ENCODE data around the gene KCNIP1.

Gene KCNIP1

GRCh38 chr5:170651604-170652277, 147.9 kb downstream of the KCNIP1 start:
- no peak for DNase-seq

DNA sequence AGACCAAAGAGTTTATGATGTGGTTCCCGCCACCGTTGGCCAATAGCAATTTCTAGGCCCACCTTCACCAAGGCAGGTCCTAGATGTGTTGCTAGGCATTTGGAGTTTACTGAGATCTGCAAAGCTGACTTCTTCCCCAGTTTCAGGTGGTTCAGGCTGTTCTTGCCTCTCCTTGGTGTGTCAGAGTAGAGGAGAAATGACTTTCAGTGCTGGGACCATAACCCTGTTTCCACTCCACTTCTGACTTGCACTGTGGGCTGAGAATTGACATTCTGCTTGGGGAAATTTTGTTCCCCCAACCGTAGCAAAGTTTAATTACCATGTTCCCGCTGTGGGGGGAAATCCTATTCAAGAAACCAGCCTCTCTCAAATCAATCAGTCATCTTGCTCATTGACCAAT, 151.7 kb downstream of the KCNIP1 start:
- DNase-seq = no peak

GRCh38 chr5:170655920-170656319, 152.1 kb downstream of the KCNIP1 start:
- DNase-seq = no peak

DNA sequence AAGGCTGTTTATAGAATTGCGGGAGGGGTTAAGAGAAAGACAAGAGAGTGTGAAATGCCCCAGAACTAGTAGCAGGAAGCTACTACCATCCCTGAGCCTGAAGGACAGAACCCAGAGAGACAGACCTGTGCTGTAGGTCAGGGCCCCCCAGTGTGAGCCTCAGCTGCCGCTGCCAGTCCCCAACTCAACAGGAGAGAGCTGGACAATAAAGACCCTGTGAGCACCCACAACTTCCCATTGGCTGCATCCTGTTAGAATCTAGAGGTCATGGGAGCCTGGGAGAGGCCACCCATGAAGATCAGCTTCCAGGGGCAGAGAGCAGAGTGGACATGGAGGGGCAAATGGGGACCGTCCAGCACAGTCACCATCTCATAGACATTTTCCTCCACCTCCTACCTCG, 152.5 kb downstream of the KCNIP1 start:
- DNase-seq = no peak

GRCh38 chr5:170660531-170660930, 156.7 kb downstream of the KCNIP1 start:
- DNase-seq = no peak

GRCh38 chr5:170662966-170663365, 159.1 kb downstream of the KCNIP1 start:
- no peak for DNase-seq

DNA sequence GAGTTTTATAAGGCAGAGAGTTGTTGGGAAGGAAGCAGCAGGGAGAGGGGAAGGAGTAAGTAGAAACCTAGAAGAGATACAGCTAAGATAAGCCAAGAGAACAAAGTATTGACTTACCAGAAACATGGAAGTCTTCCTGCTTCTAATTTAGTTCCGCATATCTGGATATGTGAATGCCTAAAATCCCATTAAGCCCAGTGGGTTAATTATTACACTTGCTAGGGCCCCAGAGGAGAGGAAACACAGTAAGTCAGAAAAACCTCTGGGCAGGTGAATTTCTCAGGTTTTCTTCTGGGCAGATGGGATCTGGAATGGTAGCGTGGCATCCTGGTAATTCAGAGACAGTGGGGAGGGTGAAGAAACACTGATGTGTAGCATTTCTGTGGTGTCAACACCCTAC, 175.0 kb downstream of the KCNIP1 start:
- no peak for DNase-seq

- DNase-seq = no peak
These were observed 177.2 kb downstream of the KCNIP1 start for GRCh38 chr5:170681013-170681433.

- no peak for DNase-seq
These were observed 187.8 kb downstream of the KCNIP1 start for GRCh38 chr5:170691657-170692056.

DNA sequence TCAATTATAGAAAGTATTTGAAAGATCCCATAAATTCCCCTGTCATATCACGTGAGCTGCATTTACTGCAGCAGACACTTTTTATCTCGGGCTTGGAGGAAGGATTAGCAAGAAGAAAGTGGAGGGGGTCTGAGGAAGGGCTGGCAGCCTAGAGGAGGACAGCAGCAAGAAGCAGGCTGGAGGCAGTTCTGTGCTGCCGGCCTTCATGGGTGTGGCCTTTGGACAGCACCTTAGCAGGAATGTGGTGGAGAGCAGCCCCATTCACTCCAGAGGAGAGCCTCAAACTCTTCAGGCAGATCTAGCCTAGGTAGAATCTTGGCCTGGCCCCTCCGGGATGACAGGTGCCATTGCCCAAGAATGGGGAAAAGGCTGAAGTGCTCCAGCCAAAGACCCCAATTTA, 189.9 kb downstream of the KCNIP1 start:
- DNase-seq = no peak

DNA sequence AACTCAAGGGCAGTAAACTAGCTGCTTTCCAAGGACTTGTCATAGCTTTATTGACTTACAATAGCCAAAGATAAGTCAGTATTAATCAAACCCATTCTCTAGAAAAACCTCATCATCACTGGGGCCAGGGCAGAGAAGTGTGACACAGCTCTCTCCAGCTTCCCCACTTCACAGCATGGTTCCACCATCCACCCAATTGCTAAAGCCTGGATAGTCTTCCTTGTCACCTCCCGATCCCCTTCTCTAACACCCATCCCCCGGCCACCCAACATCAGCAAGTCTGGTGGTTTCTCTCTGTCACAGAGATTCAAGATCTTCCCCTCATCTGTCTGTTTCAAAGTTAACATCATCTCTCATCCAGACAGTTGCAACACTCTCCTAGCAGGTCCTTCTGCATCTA, 191.1 kb downstream of the KCNIP1 start:
- DNase-seq = no peak

DNA sequence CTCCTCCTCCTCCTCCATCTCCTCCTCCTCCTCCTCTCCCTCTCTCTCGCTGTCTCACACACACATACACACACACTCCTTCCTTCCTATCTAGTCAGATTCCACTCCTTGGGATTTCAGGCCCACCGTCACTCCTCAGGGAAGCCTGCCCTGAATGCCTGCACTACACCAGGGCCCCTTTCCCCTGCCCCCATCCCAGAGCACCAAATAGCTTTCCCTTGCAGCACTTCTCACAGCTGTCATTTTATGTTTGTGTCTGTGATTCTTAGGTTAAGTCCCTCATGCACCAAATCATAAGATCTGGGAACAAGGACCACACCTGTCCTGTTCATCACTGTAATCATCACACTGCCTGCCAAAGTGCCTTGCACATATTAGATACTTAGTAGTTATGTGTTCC, 193.2 kb downstream of the KCNIP1 start:
- DNase-seq = no peak

DNA sequence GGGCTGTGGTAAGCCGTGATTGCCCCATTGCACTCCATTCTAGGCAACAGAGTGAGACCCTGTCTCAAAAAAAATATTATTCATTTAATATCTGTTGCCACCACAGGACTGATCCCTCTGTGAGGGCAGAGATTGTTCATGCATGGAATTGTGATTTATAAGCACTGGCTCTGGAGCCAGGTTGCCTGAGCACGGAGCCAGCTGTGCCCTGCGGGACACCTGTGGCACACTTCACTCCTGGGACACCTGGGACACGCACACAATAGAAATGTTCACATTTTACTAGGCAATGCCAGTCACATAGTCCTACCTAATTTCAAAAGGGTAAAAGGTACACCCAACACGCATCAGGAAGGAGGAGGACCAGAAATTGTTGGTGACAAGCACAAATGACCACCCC, 196.7 kb downstream of the KCNIP1 start:
- no peak for DNase-seq

DNA sequence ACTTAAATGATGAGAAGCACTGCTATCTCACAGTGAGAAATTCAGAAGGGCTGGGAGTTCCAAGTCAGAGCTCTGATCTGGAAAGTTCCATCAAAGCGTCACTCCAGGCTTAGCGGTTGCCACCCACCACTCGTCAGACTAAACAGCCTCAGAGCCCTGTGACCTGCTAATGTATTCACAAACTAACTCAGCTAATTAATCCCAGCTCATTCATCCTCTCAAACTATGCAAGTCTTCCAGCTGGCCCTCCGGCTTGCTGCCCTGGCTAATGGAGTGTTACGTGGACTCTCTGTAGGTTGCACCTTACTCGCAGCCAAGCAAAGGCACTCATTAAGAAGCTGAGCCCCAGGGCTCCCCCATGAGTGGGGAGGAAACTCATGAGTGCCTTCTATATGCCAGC, 197.5 kb downstream of the KCNIP1 start:
- DNase-seq = no peak

DNA sequence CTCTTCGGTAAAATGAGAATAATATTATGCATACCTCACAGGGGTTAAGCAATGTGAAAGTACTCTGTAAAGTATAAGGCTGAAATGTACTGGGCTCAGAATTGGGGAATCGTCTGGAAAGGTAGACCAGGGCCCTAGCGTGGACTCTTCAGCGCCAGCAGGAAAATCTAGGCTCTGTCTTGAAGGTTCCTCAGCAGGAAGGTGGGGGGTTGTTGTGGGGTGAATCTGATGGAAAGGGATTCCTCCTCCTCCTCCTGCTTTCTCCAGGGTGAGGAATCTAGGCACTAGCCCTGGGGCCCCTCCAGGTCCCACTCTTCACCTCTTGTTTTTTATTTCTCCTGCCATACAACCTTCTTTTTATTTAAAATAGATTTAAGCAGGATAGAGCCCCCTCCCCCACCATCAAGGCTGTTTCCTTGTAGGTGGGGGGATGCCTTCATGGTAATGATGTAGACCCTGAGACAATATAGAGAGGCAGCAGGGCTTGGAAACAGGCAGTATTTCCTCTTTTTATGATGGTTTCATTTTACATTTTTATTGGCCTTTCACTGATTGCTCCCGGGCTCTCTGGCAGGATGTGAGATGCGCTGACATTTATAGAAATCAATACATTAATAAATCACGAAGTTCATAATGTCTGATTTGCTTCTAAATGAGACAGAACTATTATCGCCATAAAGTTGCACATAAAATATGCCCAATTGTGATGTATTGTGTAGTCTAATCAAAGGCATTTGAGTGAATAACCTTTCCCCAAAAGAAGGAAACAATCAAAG, 200.8 kb downstream of the KCNIP1 start:
- DNase-seq = no peak

- DNase-seq = no peak
These were observed 205.8 kb downstream of the KCNIP1 start for GRCh38 chr5:170709640-170710039.

- DNase-seq = no peak
These were observed 207.5 kb downstream of the KCNIP1 start for GRCh38 chr5:170711300-170711699.

DNA sequence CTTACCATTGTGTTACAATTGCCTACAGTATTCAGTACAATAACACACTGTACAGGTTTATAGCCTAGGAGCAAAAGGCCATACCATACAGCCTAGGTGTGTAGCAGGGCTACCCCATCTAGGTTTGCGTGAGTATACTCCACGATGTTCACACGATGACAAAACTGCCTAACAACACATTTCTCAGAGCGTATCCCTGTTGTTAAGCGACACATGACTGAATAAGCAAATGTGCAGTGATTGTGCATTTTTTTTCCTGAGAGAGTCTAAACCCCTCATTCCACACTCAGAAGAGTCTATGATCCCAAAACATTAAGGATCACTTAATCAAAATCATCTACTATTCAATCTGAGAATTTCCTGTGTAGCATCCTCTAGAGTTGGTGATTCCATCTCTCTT, 211.3 kb downstream of the KCNIP1 start:
- DNase-seq = no peak

- no peak for DNase-seq
These were observed 212.6 kb downstream of the KCNIP1 start for GRCh38 chr5:170716396-170716795.

DNA sequence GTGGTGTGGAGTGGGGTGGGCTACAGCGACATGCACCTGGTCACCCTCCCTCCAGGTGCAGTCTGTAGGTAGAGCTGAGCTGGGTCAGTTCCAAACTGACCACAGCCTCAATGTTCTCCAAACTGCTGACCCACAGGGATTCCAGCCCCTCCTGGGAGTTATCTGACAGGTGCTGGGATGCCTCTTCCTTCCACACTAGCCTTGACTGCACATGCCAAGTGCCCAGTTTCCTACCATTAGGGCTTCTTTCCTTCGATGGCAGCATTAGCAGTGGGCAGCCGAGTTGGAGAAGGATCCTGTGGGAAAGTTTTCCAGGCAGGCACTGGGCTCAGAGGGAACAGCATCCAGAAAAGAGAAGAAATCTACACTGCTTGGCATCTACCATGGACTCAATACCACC, 215.7 kb downstream of the KCNIP1 start:
- no peak for DNase-seq

DNA sequence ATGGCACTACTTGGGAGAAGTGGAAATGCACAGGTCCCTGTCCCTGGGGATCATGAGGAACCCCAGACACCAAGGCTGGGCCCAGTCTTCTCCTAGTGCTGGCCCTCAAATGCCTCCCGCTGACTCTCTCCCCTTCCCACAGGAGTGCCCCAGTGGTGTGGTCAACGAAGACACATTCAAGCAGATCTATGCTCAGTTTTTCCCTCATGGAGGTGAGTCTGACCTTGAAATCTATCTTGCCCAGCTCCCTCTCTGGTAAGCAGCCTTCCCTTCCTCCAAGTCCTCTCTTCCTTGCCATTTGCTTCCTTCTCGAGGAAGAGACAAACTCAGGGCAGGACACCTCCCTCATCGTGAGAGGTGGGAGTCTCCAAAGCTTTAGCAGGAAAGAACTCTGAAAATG, 216.4 kb downstream of the KCNIP1 start:
- DNase-seq = no peak

DNA sequence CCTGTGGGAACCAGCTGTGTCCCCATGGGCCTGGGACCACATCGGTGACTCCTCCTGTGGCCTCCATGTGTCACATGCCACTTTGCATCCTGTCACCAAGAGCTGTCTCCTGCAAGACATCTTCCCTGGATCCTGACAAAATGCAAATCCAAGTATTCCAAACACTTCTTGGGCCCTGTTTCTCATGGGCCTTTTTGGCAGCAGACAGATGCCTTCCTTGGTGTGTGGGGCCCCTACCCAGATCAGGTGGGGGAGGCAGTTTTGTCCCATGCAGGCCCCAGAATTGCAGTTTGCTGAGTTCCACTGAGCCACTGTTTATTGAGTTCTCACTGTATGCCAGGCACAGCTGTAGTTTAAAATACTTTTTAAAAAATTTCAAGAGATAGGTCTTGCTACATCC, 217.2 kb downstream of the KCNIP1 start:
- no peak for DNase-seq

DNA sequence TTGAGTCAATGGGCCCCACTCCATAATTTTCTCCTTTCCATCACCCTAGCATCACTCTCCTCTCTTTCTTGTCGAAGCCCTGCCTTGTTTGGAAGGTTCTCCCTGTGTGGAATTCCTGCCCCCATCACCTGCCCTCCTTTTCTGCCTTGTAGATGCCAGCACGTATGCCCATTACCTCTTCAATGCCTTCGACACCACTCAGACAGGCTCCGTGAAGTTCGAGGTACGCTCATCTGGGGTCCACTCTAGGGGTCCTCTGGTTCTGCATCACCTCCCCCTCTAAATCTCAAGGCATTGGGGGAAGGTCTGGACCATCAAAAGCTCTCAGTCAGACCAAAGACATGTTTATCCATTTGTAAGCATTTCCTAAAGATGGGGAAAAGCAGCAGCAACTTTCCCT, 217.9 kb downstream of the KCNIP1 start:
- no peak for DNase-seq

GRCh38 chr5:170722316-170722715, 218.5 kb downstream of the KCNIP1 start:
- DNase-seq = no peak

- DNase-seq = no peak
These were observed 227.2 kb downstream of the KCNIP1 start for GRCh38 chr5:170731052-170731451.
